H9 (cell line): ENCODE data around the gene PPBP. TPM values are rescaled to one million over a fixed set of nuclear protein-coding genes. Genes with fewer than 3 reads are reported as not detected.

Experiments used
- DNase-seq: peaks from one replicate; pipeline ENCODE4 v3.0.0-alpha.2; 2017
- H2AFZ ChIP-seq: one replicate; pipeline ENCODE4 v1.6.1; 2013; ENCODE audit warnings: mild to moderate bottlenecking, low read length, control low read depth, moderate library complexity
- H2AK5ac ChIP-seq: 2 replicates; pipeline ENCODE4 v1.6.1; 2013; ENCODE audit warnings: low read length, control low read depth, mixed read lengths; ENCODE audit not compliant: insufficient read length
- H2BK120ac ChIP-seq: one replicate; pipeline ENCODE4 v1.6.1; 2013; ENCODE audit warnings: low read depth, mild to moderate bottlenecking, low read length, control low read depth, inconsistent platforms; ENCODE audit not compliant: poor library complexity, severe bottlenecking
- H2BK12ac ChIP-seq: 2 replicates; pipeline ENCODE4 v1.6.1; 2013; ENCODE audit warnings: low read length, control low read depth, mixed read lengths, low read depth; ENCODE audit not compliant: insufficient read length
- H2BK15ac ChIP-seq: 2 replicates; pipeline ENCODE4 v1.6.1; 2013; ENCODE audit warnings: low read depth, low read length, control low read depth
- H2BK20ac ChIP-seq: one replicate; pipeline ENCODE4 v1.6.1; 2013; ENCODE audit warnings: low read depth, mild to moderate bottlenecking, low read length, control low read depth, inconsistent platforms; ENCODE audit not compliant: poor library complexity, severe bottlenecking
- H2BK5ac ChIP-seq: 2 replicates; pipeline ENCODE4 v1.6.1; 2013; ENCODE audit warnings: low read length, control low read depth, mixed read lengths; ENCODE audit not compliant: insufficient read length
- H3K14ac ChIP-seq: 2 replicates; pipeline ENCODE4 v1.6.1; 2013; ENCODE audit warnings: low read length, control low read depth; ENCODE audit not compliant: insufficient read depth
- H3K18ac ChIP-seq: 2 replicates; pipeline ENCODE4 v1.6.1; 2013; ENCODE audit warnings: low read depth, mild to moderate bottlenecking, mixed read lengths, low read length, control low read depth; ENCODE audit not compliant: insufficient read length
- H3K23ac ChIP-seq: 2 replicates; pipeline ENCODE4 v1.6.1; 2013; ENCODE audit warnings: low read length, control low read depth, mixed read lengths, low read depth; ENCODE audit not compliant: insufficient read length
- H3K23me2 ChIP-seq: 2 replicates; pipeline ENCODE4 v1.6.1; 2013; ENCODE audit warnings: low read depth, mild to moderate bottlenecking, mixed read lengths, low read length, control low read depth; ENCODE audit not compliant: insufficient read length, poor library complexity, severe bottlenecking
- H3K27ac ChIP-seq: 2 replicates; pipeline ENCODE4 v1.5.1; 2013; ENCODE audit warnings: low read length, control low read depth, mixed read lengths, low read depth; ENCODE audit not compliant: insufficient read length
- H3K27me3 ChIP-seq: 2 replicates; pipeline ENCODE4 v1.6.1; 2013; ENCODE audit warnings: low read length, control low read depth, inconsistent platforms; ENCODE audit not compliant: insufficient read depth
- H3K4ac ChIP-seq: 2 replicates; pipeline ENCODE4 v1.6.1; 2013; ENCODE audit warnings: low read depth, mild to moderate bottlenecking, control low read depth, inconsistent platforms, low read length, moderate library complexity
- H3K4me1 ChIP-seq: 2 replicates; pipeline ENCODE4 v1.6.1; 2013; ENCODE audit warnings: low read length, control low read depth, inconsistent platforms; ENCODE audit not compliant: insufficient read depth
- H3K4me2 ChIP-seq: 2 replicates; pipeline ENCODE4 v1.6.1; 2013; ENCODE audit warnings: low read length, control low read depth, mixed read lengths; ENCODE audit not compliant: insufficient read length, insufficient read depth
- H3K56ac ChIP-seq: 2 replicates; pipeline ENCODE4 v1.6.1; 2013; ENCODE audit warnings: low read depth, mild to moderate bottlenecking, mixed read lengths, low read length, control low read depth; ENCODE audit not compliant: insufficient read length
- H3K79me1 ChIP-seq: 2 replicates; pipeline ENCODE4 v1.6.1; 2013; ENCODE audit warnings: low read depth, mild to moderate bottlenecking, moderate library complexity, low read length, control low read depth, inconsistent platforms; ENCODE audit not compliant: insufficient read depth, poor library complexity, severe bottlenecking
- H3K79me2 ChIP-seq: 2 replicates; pipeline ENCODE4 v1.6.1; 2013; ENCODE audit warnings: low read length, control low read depth, inconsistent platforms; ENCODE audit not compliant: insufficient read depth
- H3K9ac ChIP-seq: 2 replicates; pipeline ENCODE4 v1.6.1; 2013; ENCODE audit warnings: low read length, control low read depth, mixed read lengths; ENCODE audit not compliant: insufficient read length; ENCODE audit errors: extremely low read depth
- H3K9me3 ChIP-seq: one replicate; pipeline ENCODE4 v1.6.1; 2013; ENCODE audit warnings: low read depth, low read length, inconsistent platforms; ENCODE audit not compliant: control insufficient read depth
- H3T11ph ChIP-seq: one replicate; pipeline ENCODE4 v1.6.1; 2013; ENCODE audit warnings: mild to moderate bottlenecking, low read length, control low read depth, inconsistent platforms
- H4K20me1 ChIP-seq: one replicate; pipeline ENCODE4 v1.6.1; 2013; ENCODE audit not compliant: control insufficient read depth, insufficient read length, insufficient read depth
- H4K5ac ChIP-seq: 2 replicates; pipeline ENCODE4 v1.6.1; 2013; ENCODE audit warnings: low read depth, mild to moderate bottlenecking, mixed read lengths, low read length, control low read depth; ENCODE audit not compliant: insufficient read length
- H4K8ac ChIP-seq: replicated peaks from 2 replicates; pipeline ENCODE4 v1.6.1; 2013; ENCODE audit warnings: low read length, control low read depth, mixed read lengths, low read depth; ENCODE audit not compliant: insufficient read length
- H4K91ac ChIP-seq: 2 replicates; pipeline ENCODE4 v1.6.1; 2013; ENCODE audit warnings: low read depth, mild to moderate bottlenecking, moderate library complexity, mixed read lengths, low read length, control low read depth; ENCODE audit not compliant: insufficient read length
- H3K27ac Mint-ChIP-seq, 3 experiments: 2 replicates in 2 of 3; 3 replicates in 1 of 3; pipeline ENCODE4 v1.8.0; 2020 to 2021; ENCODE audit warnings: mixed read lengths in 3 of 3, mild to moderate bottlenecking in 1 of 3, moderate library complexity in 1 of 3
- H3K27me3 Mint-ChIP-seq: 2 replicates; pipeline ENCODE4 v1.8.0; 2021; ENCODE audit warnings: low read depth, mild to moderate bottlenecking, moderate library complexity, mixed read lengths
- H3K36me3 Mint-ChIP-seq, 3 experiments: 2 replicates in 2 of 3; 3 replicates in 1 of 3; pipeline ENCODE4 v1.8.0; 2020 to 2021; ENCODE audit warnings: low read depth in 3 of 3, mixed read lengths in 3 of 3; ENCODE audit not compliant: insufficient read depth in 1 of 3
- H3K4me1 Mint-ChIP-seq, 2 experiments: 2 replicates each; pipeline ENCODE4 v1.8.0; 2020; ENCODE audit warnings: mixed read lengths in 2 of 2
- H3K4me3 Mint-ChIP-seq, 2 experiments: 2 replicates in 1 of 2; 3 replicates in 1 of 2; pipeline ENCODE4 v1.8.0; 2020 to 2021; ENCODE audit warnings: mild to moderate bottlenecking in 2 of 2, mixed read lengths in 2 of 2, moderate library complexity in 1 of 2
- H3K9me3 Mint-ChIP-seq, 2 experiments: 2 replicates in 1 of 2; 3 replicates in 1 of 2; pipeline ENCODE4 v1.8.0; 2020; ENCODE audit warnings: mild to moderate bottlenecking in 2 of 2, mixed read lengths in 2 of 2, moderate library complexity in 1 of 2
- CTCF ChIP-seq: fragments of 200-600 bp; sonication (generic); conservative IDR thresholded peaks from 3 replicates; pipeline ENCODE4 v1.8.0; 2021; ENCODE audit warnings: antibody characterized with exemption, mild to moderate bottlenecking
- WGBS: extraction: QIAGEN DNeasy Blood & Tissue Kit; methylation state at CpG from one replicate; pipeline ENCODE4 v1.1.7; 2013; ENCODE audit warnings: missing lambda C conversion rate, low lambda C conversion rate, mixed read lengths; ENCODE audit not compliant: insufficient read length; ENCODE audit errors: extremely low coverage; 5-methylcytosine and 5-hydroxymethylcytosine counted together
- total RNA-seq: library from RNA; stranded (reverse); gene quantifications from 2 replicates; pipeline ENCODE4 v1.2.1, GENCODE V29; 2021

PPBP gene
- total RNA-seq, 1 experiment from 2014 or later = 0.33 TPM

GRCh38 chr4:73944061-73944875 lies 43.7 kb downstream of the PPBP start:
- no peaks in the 10 kb centered on the region for H3K79me1 ChIP-seq
- no peak overlapping the region for H3K27ac Mint-ChIP-seq
- peaks cover 53% of the 10 kb centered on the region for H3K27me3 ChIP-seq
- no peaks in the 10 kb centered on the region for H4K20me1 ChIP-seq
- H4K8ac ChIP-seq = no peak overlapping the region
- H3K27me3 Mint-ChIP-seq = peaks cover 100% of the 10 kb centered on the region
- no peak overlapping the region for H3T11ph ChIP-seq
- no peak overlapping the region for H3K9ac ChIP-seq
- no peak overlapping the region for H2AFZ ChIP-seq
- H3K18ac ChIP-seq = no peak overlapping the region
- no peak overlapping the region for H2BK20ac ChIP-seq
- no peak overlapping the region for H3K56ac ChIP-seq
- H2BK120ac ChIP-seq = no peak overlapping the region
- no peaks in the 10 kb centered on the region for H3K9me3 ChIP-seq
- H3K9me3 Mint-ChIP-seq = peaks cover 2 to 5% of the 10 kb centered on the region in 2 experiments; a peak in 2 of 5 replicates
- no peak overlapping the region for H2BK5ac ChIP-seq
- peaks cover 7% of the 10 kb centered on the region for H3K23me2 ChIP-seq
- no peaks in the 10 kb centered on the region for H3K79me2 ChIP-seq
- H3K36me3 Mint-ChIP-seq = no peaks in the 10 kb centered on the region; a peak in 1 of 7 replicates
- peak; percentile 13; the same call in 1 of the 3 replicates for TF ChIP-seq CTCF
- no peak overlapping the region for H3K4ac ChIP-seq
- no CpG with 5 or more reads among the region's 49 CpGs for WGBS
- no peak overlapping the region for H3K27ac ChIP-seq
- peak overlapping the region; percentile 53 to 79 for H3K4me3 Mint-ChIP-seq
- H3K4me2 ChIP-seq = peak overlapping the region; percentile 34
- H3K23ac ChIP-seq = no peak overlapping the region
- H2BK15ac ChIP-seq = no peak overlapping the region
- peak; percentile 47 for DNase-seq
- H3K4me1 ChIP-seq = peaks cover 2% of the 10 kb centered on the region; the same call in 1 of the 2 replicates
- no peak overlapping the region for H2BK12ac ChIP-seq
- no peak overlapping the region for H4K5ac ChIP-seq
- no peak overlapping the region for H4K91ac ChIP-seq
- H3K14ac ChIP-seq = no peak overlapping the region
- H2AK5ac ChIP-seq = no peak overlapping the region
- H3K4me1 Mint-ChIP-seq = peaks cover 13 to 17% of the 10 kb centered on the region in 2 experiments
